NCI-H2081 (cell line): ENCODE results near the gene CCDC40.

Source experiments
- DNase-seq, 2 experiments: peaks; one replicate each; lab custom pipeline; 2025; lab: John Stamatoyannopoulos, UW

CCDC40 gene

GRCh38 chr17:80101946-80102663 lies 65.7 kb downstream of the CCDC40 start:
- peak; percentile 10 to 26 for DNase-seq

- no peak for DNase-seq
Observed at GRCh38 chr17:80102664-80103448, 66.4 kb downstream of the CCDC40 start.

GRCh38 chr17:80103449-80104085 lies 67.1 kb downstream of the CCDC40 start:
- no peak for DNase-seq

GRCh38 chr17:80104321-80104955 lies 68.0 kb downstream of the CCDC40 start:
- DNase-seq = peak in 1 of 2 experiments; percentile 43

GRCh38 chr17:80104956-80105375 lies 68.5 kb downstream of the CCDC40 start:
- DNase-seq = no peak

- peak; percentile 63 to 75 for DNase-seq
Observed at GRCh38 chr17:80105762-80106161, 69.3 kb downstream of the CCDC40 start.

GRCh38 chr17:80106176-80106575 lies 69.7 kb downstream of the CCDC40 start:
- no peak for DNase-seq

GRCh38 chr17:80106751-80107150 lies 70.3 kb downstream of the CCDC40 start:
- no peak for DNase-seq

GRCh38 chr17:80107231-80108021 lies 71.0 kb downstream of the CCDC40 start:
- DNase-seq = no peak

GRCh38 chr17:80108036-80108971 lies 71.9 kb downstream of the CCDC40 start:
- no peak for DNase-seq

GRCh38 chr17:80109066-80109660 lies 72.7 kb downstream of the CCDC40 start:
- no peak for DNase-seq

GRCh38 chr17:80109713-80110446 lies 73.4 kb downstream of the CCDC40 start:
- DNase-seq = no peak

- no peak for DNase-seq
Observed at GRCh38 chr17:80110447-80110812, 74.0 kb downstream of the CCDC40 start.

- DNase-seq = no peak
Observed at GRCh38 chr17:80110927-80111701, 74.7 kb downstream of the CCDC40 start.

- no peak for DNase-seq
Observed at GRCh38 chr17:80111702-80112470, 75.4 kb downstream of the CCDC40 start.

GRCh38 chr17:80112471-80113032 lies 76.1 kb downstream of the CCDC40 start:
- DNase-seq = no peak

GRCh38 chr17:80113033-80113484 lies 76.6 kb downstream of the CCDC40 start:
- no peak for DNase-seq
